Neuronal stem cell (in vitro differentiated cells): ENCODE data around the gene SLCO2A1.

Experiments used
- DNase-seq: peaks from one replicate; pipeline ENCODE4 v3.0.0-alpha.2; 2013; ENCODE audit warnings: low spot score
- H2AFZ ChIP-seq: one replicate; pipeline ENCODE4 v1.6.1; 2013; ENCODE audit warnings: mild to moderate bottlenecking, low read length, inconsistent platforms
- H2AK5ac ChIP-seq: 2 replicates; pipeline ENCODE4 v1.6.1; 2013; ENCODE audit warnings: low read depth, mild to moderate bottlenecking, inconsistent platforms, low read length, moderate library complexity, mixed read lengths
- H2BK120ac ChIP-seq: 2 replicates; pipeline ENCODE4 v1.6.1; 2013; ENCODE audit warnings: low read depth, mild to moderate bottlenecking, inconsistent platforms, low read length, moderate library complexity, mixed read lengths
- H2BK12ac ChIP-seq: one replicate; pipeline ENCODE4 v1.6.1; 2013; ENCODE audit warnings: low read length, inconsistent platforms
- H2BK15ac ChIP-seq: 2 replicates; pipeline ENCODE4 v1.6.1; 2013; ENCODE audit warnings: mild to moderate bottlenecking, low read length, inconsistent platforms, mixed read lengths
- H2BK5ac ChIP-seq: one replicate; pipeline ENCODE4 v1.6.1; 2013; ENCODE audit warnings: inconsistent platforms, mild to moderate bottlenecking, low read length, moderate library complexity
- H3K14ac ChIP-seq: one replicate; pipeline ENCODE4 v1.6.1; 2013; ENCODE audit warnings: low read length, inconsistent platforms
- H3K18ac ChIP-seq: 2 replicates; pipeline ENCODE4 v1.6.1; 2013; ENCODE audit warnings: low read length, inconsistent platforms
- H3K23ac ChIP-seq: 2 replicates; pipeline ENCODE4 v1.6.1; 2013; ENCODE audit warnings: low read depth, mild to moderate bottlenecking, mixed read lengths, low read length, inconsistent platforms; ENCODE audit not compliant: poor library complexity
- H3K27ac ChIP-seq: replicated peaks from 3 replicates; pipeline ENCODE4 v1.5.1; 2013; ENCODE audit warnings: low read length, inconsistent platforms
- H3K27me3 ChIP-seq, 3 experiments: 2 replicates each; pipeline ENCODE4 v1.6.1; 2013; ENCODE audit warnings: low read length in 3 of 3, mild to moderate bottlenecking in 2 of 3, inconsistent platforms in 1 of 3, low read depth in 1 of 3, mixed read lengths in 1 of 3, moderate library complexity in 1 of 3; ENCODE audit not compliant: control insufficient read depth in 3 of 3, insufficient read depth in 3 of 3
- H3K36me3 ChIP-seq, 2 donors: replicated peaks in 1 of 2; 2 replicates each; pipeline ENCODE4 v1.6.1; 2013; ENCODE audit warnings: low read length in 2 of 2; ENCODE audit not compliant: control insufficient read depth in 2 of 2, insufficient read depth in 2 of 2
- H3K4ac ChIP-seq: 2 replicates; pipeline ENCODE4 v1.6.1; 2013; ENCODE audit warnings: inconsistent platforms, mild to moderate bottlenecking, low read length, moderate library complexity
- H3K4me1 ChIP-seq, 2 donors: 1 replicate in 1 of 2; 2 replicates in 1 of 2; pipeline ENCODE4 v1.6.1; 2013; ENCODE audit warnings: low read length in 2 of 2, low read depth in 1 of 2; ENCODE audit not compliant: control insufficient read depth in 2 of 2, insufficient read depth in 1 of 2
- H3K4me2 ChIP-seq: one replicate; pipeline ENCODE4 v1.6.1; 2013; ENCODE audit warnings: mild to moderate bottlenecking, low read length, inconsistent platforms; ENCODE audit not compliant: insufficient read depth, poor library complexity, severe bottlenecking
- H3K4me3 ChIP-seq, 2 donors: 2 replicates each; pipeline ENCODE4 v1.5.1; 2013; ENCODE audit warnings: low read length in 2 of 2, mild to moderate bottlenecking in 2 of 2, inconsistent platforms in 1 of 2, moderate library complexity in 1 of 2
- H3K79me1 ChIP-seq: one replicate; pipeline ENCODE4 v1.6.1; 2013; ENCODE audit warnings: low read depth, mild to moderate bottlenecking, inconsistent platforms, low read length, moderate library complexity
- H3K9ac ChIP-seq: one replicate; pipeline ENCODE4 v1.6.1; 2013; ENCODE audit warnings: mild to moderate bottlenecking, low read depth, low read length, inconsistent platforms; ENCODE audit not compliant: poor library complexity
- H3K9me3 ChIP-seq, 2 donors: replicated peaks in 1 of 2; 2 replicates each; pipeline versions ENCODE3 to v1.6.1; 2013; ENCODE audit warnings: low read length in 2 of 2, mild to moderate bottlenecking in 2 of 2, inconsistent platforms in 1 of 2, low read depth in 1 of 2, mixed read lengths in 1 of 2, moderate library complexity in 1 of 2; ENCODE audit not compliant: control insufficient read depth in 2 of 2, insufficient read depth in 1 of 2
- H4K8ac ChIP-seq: one replicate; pipeline ENCODE4 v1.6.1; 2013; ENCODE audit warnings: low read depth, mild to moderate bottlenecking, inconsistent platforms, low read length, moderate library complexity
- H4K91ac ChIP-seq: one replicate; pipeline ENCODE4 v1.6.1; 2013; ENCODE audit warnings: low read length, low read depth, mild to moderate bottlenecking, inconsistent platforms; ENCODE audit not compliant: poor library complexity
- WGBS, 2 donors: extraction: QIAGEN DNeasy Blood & Tissue Kit; methylation state at CpG; one replicate each; pipeline ENCODE4 v1.1.7; 2013; ENCODE audit warnings: missing lambda C conversion rate in 2 of 2, mixed read lengths in 1 of 2; ENCODE audit not compliant: insufficient read length in 2 of 2, insufficient replicate concordance in 1 of 2; ENCODE audit errors: extremely low coverage in 2 of 2; 5-methylcytosine and 5-hydroxymethylcytosine counted together

The SLCO2A1 gene

DNA sequence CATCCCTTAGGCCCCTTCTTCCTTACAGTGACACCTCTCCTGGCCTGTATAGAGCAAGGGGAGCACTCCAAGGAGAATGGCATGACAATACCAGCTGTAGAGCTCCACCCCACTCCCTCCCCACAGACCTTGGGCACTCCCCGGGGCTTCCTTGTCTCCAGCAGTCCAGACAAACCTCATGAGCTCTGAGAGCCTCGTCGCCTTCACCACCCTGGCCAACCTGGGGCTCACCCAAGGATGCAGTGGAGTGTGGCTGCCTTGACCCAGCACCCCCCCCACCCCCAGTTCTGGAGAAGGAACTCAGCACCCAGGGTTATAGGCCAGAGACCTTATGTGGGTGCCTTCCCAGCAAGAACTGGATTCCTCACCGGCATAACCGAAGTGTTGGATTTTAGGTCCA lies 7.4 kb upstream of the SLCO2A1 start:
- no peak overlapping the region for H3K14ac ChIP-seq
- H3K4me3 ChIP-seq: no peak overlapping the region
- peaks cover 0 to 4% of the 10 kb centered on the region in 2 donors for H3K4me1 ChIP-seq
- no peaks in the 10 kb centered on the region for H3K36me3 ChIP-seq
- H3K27me3 ChIP-seq: peaks cover 0 to 12% (median 0%) of the 10 kb centered on the region in 3 experiments
- H2BK5ac ChIP-seq: no peak overlapping the region
- H3K18ac ChIP-seq: peak overlapping the region; percentile 27
- H3K79me1 ChIP-seq: no peaks in the 10 kb centered on the region
- no peak overlapping the region for H4K91ac ChIP-seq
- peak overlapping the region; percentile 31 for H3K23ac ChIP-seq
- no peak overlapping the region for H2BK12ac ChIP-seq
- H3K4ac ChIP-seq: no peak overlapping the region
- H2AK5ac ChIP-seq: no peak overlapping the region
- H2BK15ac ChIP-seq: no peak overlapping the region
- no CpG with 5 or more reads among the region's 5 CpGs for WGBS, 2 donors
- H4K8ac ChIP-seq: no peak overlapping the region
- H3K4me2 ChIP-seq: no peak overlapping the region
- H3K27ac ChIP-seq: no peak overlapping the region
- no peaks in the 10 kb centered on the region for H3K9me3 ChIP-seq
- no peak overlapping the region for H2BK120ac ChIP-seq
- no peak for DNase-seq
- no peak overlapping the region for H3K9ac ChIP-seq
- no peak overlapping the region for H2AFZ ChIP-seq

DNA sequence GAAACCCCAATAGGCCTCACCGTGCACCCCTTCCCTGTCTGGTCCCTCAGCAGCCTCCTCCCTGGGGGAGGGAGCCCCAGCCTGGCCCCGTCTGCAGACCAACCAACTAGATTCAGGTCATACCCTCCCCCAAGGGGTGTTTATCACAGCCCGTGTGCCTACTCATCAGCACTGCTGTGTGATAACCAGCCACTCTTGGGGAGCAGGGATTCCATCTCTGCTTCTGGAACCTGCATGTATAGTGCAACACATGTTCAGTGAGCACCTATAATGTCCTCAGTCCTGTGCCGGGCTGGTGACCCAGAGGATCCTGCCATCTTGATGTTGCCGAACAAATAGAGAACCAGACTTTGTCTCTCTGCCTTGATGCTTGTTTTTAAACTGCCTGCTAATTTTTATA lies 6.6 kb upstream of the SLCO2A1 start:
- Histone ChIP-seq H3K79me1 (no peaks in the 10 kb centered on the region), H4K91ac (peak overlapping the region; percentile 28), H3K4ac (no peak overlapping the region), H2BK120ac (no peak overlapping the region), H2BK5ac (no peak overlapping the region), H2AK5ac (peak overlapping the region; percentile 92), H2AFZ (no peak overlapping the region), H3K4me2 (no peak overlapping the region), H3K4me1 (peaks cover 0 to 4% of the 10 kb centered on the region in 2 donors), H2BK15ac (no peak overlapping the region), H3K4me3 (no peak overlapping the region), H2BK12ac (no peak overlapping the region), H3K14ac (no peak overlapping the region), H3K36me3 (no peaks in the 10 kb centered on the region), H3K27ac (no peak overlapping the region), H3K9me3 (no peaks in the 10 kb centered on the region), H3K18ac (peak overlapping the region; percentile 63), H3K23ac (peak overlapping the region; percentile 35), H3K9ac (no peak overlapping the region), H4K8ac (no peak overlapping the region), H3K27me3 (peaks cover 0 to 21% (median 0%) of the 10 kb centered on the region in 3 experiments)
- DNase-seq: no peak
- no CpG with 5 or more reads among the region's 5 CpGs for WGBS, 2 donors

DNA sequence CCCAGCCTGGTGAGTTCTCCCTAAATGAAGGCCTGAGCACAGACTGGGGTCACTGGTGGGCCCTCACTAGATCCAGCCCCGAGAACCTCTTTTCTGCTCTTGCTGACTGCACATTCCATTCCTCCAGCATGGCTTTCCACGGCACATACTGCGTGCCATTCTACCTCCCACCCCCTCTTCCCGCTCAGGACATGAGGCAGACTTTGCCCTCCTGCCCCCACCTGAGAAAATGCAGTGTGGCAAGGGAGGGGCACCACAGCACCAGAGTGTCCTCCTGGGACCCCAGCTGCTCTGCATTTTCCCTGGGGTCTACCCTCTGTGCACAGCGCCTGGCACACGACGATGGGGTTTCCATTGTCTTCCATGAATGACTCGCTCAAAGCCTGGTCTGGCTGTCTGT lies 6.1 kb upstream of the SLCO2A1 start:
- Histone ChIP-seq H4K8ac (no peak overlapping the region), H3K18ac (peak overlapping the region; percentile 86), H3K27ac (no peak overlapping the region), H3K4me1 (peaks cover 0 to 4% of the 10 kb centered on the region in 2 donors), H2AK5ac (peak overlapping the region; percentile 48), H3K4me2 (no peak overlapping the region), H3K36me3 (no peaks in the 10 kb centered on the region), H3K9me3 (no peaks in the 10 kb centered on the region), H2BK120ac (no peak overlapping the region), H2BK5ac (no peak overlapping the region), H2BK15ac (no peak overlapping the region), H3K9ac (peak overlapping the region; percentile 9), H4K91ac (peak overlapping the region; percentile 24), H3K23ac (no peak overlapping the region), H3K27me3 (peaks cover 0 to 25% (median 0%) of the 10 kb centered on the region in 3 experiments), H2BK12ac (peak overlapping the region; percentile 66), H3K14ac (no peak overlapping the region), H3K4me3 (no peak overlapping the region), H2AFZ (no peak overlapping the region), H3K4ac (no peak overlapping the region), H3K79me1 (no peaks in the 10 kb centered on the region)
- WGBS, 2 donors: no CpG with 5 or more reads among the region's 8 CpGs
- no peak for DNase-seq

DNA sequence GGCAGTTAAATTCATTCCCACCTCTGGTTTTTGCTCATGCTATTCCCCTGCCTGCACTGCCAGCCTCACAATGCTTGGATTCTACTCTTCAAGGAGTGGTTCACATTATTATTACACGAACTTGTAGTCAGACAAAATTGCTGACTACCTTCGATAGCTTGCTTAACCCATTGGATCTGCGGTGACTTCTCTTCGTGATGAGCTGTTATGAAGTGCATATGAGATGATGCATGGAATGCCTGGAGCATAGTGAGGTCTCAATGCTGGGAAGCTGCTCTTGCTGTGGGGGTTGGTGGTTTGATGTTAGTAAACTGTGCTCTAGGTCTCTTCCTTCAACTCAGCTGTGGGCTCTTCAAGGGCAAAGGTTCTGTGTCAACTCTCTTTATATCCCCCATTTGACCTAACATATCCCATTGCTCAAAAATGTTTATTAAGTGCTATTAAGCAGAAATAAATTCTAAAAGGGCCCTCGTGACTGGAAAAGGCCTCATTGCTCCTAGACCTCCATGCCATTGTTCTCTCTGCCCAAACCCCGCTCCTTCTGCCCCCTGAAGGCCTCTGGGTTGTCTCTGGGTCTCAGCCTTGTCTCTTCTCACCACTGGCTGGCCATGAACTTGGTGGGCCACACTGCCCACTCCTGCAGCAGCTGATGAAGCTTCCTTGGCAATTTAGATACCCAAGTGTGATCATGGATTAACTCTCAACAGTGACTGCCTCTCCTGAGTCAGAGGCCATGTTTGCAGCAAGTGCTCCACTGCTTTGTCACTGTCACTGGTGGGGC lies 4.5 kb upstream of the SLCO2A1 start:
- H3K36me3 ChIP-seq: no peaks in the 10 kb centered on the region
- H3K9me3 ChIP-seq: no peaks in the 10 kb centered on the region
- no peak overlapping the region for H2BK12ac ChIP-seq
- DNase-seq: no peak
- no peak overlapping the region for H2BK15ac ChIP-seq
- no peak overlapping the region for H3K14ac ChIP-seq
- H3K4ac ChIP-seq: no peak overlapping the region
- no peak overlapping the region for H3K27ac ChIP-seq
- H2BK5ac ChIP-seq: no peak overlapping the region
- H3K23ac ChIP-seq: no peak overlapping the region
- no CpG with 5 or more reads among the region's 6 CpGs for WGBS, 2 donors
- peak overlapping the region; percentile 7 for H3K18ac ChIP-seq
- no peak overlapping the region for H2AFZ ChIP-seq
- no peaks in the 10 kb centered on the region for H3K79me1 ChIP-seq
- H3K4me2 ChIP-seq: no peak overlapping the region
- no peak overlapping the region for H2AK5ac ChIP-seq
- no peak overlapping the region for H4K8ac ChIP-seq
- no peak overlapping the region for H3K4me3 ChIP-seq
- no peak overlapping the region for H3K9ac ChIP-seq
- H2BK120ac ChIP-seq: no peak overlapping the region
- H3K4me1 ChIP-seq: peaks cover 0 to 6% of the 10 kb centered on the region in 2 donors
- H4K91ac ChIP-seq: no peak overlapping the region
- peaks cover 3 to 39% (median 8%) of the 10 kb centered on the region in 3 experiments for H3K27me3 ChIP-seq
